HG02571 (cell line): ENCODE measurements around the gene NPIPA5.
"Not testable (repeated sequence)": the region's sequence is repeated elsewhere in the genome, so short reads cannot be mapped to it uniquely, and the experiment has no call there.

Experiments used
- ATAC-seq: cut with Tn5 transposase; IDR thresholded peaks from one replicate; pipeline ENCODE4 v1.9.1; 2021; ENCODE audit warnings: mild to moderate bottlenecking, moderate library complexity; ENCODE audit not compliant: unreplicated experiment

NPIPA5 gene

DNA sequence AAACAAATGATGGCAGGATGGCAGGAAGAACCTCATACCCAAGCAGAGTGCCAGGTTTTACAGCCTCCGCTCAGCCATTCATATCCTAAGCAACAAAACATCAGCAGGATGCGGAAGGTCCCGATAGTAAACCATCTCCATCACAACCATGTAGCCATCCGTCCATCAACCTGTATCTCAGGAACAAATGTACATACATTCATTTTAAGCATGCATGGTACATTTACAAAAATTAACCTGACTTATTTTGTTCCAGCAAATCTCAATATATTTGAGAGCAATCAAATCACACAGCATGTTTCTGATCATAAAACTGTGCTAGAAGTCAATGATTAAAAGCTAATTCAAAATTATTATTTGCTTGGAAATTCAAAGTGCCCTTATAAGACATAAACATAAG, at the start of gene NPIPA5:
Gene NPIPA5, minus strand, starts transcription at position 101 of the 400 bp plus-strand sequence. Its CDS starts 0 bp downstream, at position 101.
- not testable (repeated sequence) for ATAC-seq

DNA sequence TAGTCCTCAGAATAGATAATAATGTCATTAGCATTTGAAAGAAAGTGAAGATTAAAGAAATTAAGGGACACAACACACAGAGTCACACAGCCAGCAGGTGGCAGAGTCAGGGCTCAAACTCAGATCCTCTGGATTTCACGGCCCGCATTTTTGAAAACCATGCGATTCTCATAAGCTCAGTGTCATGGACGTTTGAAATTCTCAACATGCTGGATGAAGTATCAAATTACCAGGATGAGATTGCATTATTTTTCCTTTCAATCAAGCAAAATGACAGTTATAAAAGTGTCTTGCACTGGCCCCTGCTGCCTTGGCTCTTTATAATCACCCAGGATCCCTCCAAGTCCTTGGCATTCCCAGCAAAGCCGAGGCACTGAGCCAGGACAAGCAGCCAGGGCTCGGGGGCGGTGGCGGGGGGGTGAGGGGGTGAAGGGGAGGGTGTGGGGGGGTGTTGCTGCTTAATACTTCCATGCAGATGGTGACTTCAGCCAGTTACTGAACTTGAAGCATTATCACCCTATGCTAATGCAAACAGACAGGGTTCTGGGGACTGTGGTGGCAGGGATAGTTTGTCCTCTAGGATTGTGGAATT, 49.6 kb upstream of the NPIPA5 start:
- ATAC-seq: no peak

DNA sequence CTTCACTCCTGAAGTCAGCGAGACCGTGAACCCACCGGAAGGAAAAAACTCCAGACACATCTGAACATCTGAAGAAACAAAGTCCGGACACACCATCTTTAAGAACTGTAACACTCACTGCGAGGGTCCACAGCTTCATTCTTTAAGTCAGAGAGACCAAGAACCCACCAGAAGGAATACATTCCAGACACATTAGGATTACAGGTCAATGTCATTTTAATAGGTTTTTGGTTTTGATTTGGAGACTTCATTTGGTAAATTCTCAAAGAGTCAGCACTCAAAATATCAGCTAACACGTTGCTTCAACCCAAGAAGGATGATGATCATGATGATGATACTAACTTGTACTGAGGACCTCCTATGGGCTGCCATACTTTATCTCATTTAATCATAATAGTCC, 48.7 kb upstream of the NPIPA5 start:
- ATAC-seq: no peak

DNA sequence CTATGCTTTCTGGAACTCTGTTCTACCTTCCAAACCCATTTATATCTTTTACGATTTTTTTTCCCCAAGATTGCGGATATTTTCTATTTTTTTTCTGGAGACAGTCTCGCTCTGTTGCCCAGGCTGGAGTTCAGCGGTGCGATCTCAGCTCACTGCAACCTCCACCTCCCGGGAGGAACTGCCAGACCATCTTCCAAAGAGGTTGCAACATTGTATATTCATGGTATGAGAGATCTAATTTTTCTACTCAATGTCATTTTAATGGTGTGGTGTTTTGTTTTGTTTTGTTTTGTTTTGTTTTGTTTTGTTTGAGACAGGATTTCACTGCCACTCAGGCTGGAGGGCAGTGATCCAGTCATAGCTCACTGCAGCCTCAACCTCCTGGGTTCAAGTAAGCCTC, 47.8 kb upstream of the NPIPA5 start:
- no peak for ATAC-seq

DNA sequence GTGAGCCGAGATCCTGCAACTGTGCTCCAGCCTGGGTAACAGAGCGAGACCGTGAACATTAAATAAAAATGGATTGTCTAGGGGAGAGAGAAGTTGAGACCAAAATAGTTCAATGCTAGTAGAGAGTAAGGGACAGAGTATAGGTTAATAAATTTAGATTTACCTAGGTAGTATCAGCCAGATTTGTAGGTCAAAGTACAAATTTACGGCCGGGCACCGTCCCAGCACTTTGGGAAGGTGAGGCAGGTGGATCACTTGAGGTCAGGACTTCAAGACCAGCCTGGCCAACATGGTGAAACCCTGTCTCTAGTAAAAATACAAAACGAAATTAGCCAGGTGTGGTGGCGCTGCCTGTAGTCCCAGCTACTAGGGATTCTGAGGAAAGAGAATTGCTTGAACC, 44.1 kb upstream of the NPIPA5 start:
- no peak for ATAC-seq

DNA sequence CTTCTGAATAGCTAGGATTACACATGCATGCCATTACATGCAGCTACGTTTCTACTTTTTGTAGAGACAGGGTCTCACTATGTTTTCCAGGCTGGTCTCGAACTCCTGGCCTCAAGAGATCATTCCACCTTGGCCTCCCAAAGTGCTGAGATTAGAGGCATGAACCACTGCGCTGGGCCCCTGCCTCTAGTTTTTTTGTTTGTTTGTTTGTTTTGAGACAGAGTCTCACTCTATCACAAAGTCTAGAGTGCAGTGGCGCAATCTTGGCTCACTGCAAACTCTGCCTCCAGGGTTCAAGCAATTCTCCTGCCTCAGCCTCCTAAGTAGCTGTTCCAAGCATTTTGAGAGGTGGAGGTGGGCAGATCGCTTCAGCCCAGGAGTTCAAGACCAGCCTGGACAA, 43.6 kb upstream of the NPIPA5 start:
- ATAC-seq: not testable (repeated sequence)

DNA sequence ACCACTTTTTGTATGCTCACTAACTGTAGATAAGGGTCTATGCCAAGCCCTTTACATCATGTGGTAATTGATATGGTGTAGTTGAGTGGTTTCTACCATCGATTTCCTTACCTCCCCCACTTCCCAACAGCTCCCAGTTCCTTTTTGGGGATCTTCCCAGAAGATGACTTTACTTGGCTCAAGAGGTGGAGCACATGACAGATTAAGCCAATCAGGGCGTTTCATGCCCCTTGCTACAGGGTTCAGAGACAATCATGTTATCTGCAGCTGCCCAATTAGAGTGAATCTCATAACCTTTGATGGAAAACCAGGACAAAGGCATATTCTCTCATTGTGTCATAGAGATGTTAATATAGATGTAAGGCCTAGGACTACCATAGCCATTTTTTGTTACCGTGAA, 40.1 kb upstream of the NPIPA5 start:
- no peak for ATAC-seq

DNA sequence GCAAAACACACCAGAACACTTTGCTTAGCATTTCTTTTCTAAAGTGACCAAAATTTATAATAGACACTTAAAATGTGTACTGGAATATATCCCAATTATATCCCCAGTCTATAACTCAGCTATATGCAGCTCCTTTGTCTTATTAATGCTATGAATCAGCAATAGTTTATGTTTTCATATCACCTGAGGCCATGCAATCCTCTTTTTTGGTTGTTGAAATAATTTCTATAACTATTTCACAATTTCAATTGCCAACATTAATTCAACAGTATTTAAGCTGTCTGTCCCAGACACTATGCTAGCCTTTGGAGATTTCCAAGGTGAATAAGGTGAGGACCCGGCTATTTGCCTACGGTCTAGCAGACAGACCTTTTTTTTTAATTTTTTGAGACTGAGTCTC, 39.1 kb upstream of the NPIPA5 start:
- ATAC-seq: no peak

DNA sequence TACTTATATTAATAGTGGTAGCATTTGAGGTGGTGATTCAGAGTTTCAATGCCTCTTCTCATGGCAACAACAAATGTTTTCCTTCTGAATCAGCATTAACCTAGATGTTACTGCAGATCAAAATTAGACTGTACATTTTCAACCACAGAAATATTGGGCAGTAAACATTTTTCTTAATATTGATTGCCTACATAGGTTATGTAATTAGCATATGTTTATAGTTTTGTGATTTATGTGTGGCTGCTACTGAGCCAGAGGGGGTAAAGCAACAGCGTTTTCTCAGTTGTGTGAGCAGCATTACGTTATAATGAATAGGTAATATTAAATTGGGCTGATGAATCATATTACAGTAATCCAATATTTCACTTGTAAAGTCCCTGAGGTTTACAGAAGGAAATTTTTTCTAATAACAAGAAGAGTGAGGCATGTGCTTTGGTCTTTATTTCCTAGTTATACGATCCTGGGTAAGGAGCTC, 37.5 kb upstream of the NPIPA5 start:
- no peak for ATAC-seq

DNA sequence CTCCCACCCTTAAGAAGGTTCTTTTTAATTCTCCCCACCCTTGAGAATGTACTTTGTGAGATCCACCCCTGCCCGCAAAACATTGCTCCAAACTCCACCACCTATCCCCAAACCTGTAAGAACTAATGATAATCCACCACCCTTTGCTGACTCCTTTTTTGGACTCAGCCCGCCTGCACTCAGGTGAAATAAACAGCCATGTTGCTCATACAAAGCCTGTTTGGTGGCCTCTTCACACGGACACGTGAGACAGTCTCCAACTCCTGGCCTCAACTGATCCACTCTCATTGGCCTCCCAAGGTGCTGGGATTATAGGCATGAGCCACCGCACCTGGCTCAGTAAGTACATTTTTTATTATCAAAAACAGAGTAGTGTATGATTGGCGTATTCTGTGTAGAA, 31.4 kb upstream of the NPIPA5 start:
- not testable (repeated sequence) for ATAC-seq

DNA sequence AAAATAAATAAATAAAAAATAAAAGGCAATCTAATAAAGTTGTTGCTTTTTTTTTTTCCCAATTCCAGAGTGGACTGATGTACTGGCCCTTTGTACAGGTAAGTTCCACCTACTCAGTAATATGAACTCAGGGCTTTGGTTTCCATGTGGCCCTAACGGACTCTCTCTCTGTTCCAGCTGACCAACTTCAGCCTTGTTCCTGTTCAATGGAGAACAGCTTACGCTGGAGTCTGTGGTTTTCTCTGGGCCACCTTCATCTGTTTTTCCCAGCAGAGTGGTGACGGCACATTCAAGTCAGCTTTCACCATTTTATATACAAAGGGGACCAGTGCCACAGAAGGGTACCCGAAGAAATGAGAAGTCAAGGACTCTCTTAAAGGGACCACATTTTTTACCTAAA, 29.7 kb upstream of the NPIPA5 start:
- ATAC-seq: not testable (repeated sequence)

DNA sequence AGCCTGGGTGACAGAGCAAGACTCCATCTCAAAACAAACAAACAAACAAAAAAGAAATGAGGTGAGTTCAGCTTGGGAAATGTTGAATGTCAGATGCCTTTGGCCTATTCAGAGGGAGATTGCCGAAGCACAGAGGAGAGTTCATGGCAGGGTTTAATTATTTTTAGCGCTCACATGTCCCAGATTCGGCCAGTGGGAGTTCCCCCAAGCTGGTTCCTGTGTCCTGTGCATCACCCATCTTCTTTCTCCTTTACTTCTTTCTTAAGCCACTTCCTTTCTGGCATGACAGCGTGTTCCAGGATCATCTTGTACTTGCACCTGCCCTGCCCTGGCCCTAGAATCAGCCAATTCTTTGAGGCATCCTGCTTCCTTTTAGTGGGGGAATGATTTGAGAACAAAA, 26.7 kb upstream of the NPIPA5 start:
- ATAC-seq: no peak

DNA sequence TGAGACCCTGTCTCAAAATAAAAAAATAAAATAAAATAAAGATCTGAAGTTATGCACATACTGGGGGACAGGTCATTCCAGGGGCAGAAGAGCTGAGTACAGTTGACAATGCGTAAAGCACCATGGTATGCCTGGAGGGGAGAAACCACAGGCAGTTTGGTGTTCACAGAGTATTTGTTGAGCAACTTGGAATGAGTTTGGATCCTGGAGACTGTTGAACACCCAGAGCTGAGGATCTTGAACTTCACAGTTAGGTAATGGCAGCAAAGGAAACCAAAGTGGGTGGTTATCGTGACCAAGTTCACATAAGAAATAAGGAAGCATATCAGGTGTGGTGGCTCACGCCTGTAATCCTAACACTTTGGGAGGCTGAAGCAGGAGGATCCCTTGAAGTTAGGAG, 26.0 kb upstream of the NPIPA5 start:
- not testable (repeated sequence) for ATAC-seq

DNA sequence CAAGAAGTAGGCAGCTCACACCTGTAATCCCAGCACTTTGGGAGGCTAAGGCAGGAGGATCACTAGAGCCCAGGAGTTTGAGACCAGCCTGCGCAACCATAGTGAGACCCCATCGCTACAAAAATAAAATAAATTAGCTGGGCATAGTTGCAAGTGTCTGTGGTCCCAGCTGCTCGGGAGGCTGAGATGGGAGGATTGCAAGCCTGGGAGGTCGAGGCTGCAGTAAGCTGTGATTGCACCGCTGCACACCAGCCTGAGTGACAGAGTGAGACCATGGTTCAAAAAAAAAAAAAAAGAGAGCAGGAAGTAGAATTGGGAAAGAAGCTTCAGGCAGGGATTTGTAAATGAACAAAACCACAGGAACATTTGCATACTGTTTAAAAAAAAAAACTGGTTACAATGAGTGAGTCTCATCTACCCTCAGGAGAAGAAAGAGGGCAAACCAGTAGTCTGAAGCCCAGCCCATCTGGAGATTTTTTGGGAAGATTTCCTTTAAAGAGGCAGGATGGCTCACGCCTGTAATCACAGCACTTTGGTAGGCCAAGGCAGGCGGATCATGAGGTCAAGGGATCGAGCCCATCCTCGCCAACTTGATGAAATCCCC, 25.4 kb upstream of the NPIPA5 start:
- no peak for ATAC-seq

DNA sequence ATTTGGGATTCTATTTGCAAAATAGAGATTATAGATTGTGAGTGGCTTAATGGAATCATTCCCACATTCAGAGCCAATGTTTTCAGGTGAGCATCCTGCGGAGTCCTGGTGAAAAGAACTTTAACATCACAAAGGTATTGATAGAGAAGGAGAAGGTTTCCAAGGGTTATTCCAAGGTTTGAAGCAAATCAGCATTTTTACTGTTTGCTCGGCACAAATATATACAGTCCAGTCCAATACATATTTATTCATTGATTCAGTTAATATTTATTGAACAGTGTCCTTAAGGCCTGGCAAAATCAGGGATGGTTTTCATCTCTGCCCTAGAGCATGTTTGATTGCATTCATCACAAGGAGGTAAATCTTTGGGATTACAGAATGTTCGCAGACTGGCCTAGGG, 23.9 kb upstream of the NPIPA5 start:
- ATAC-seq: no peak

DNA sequence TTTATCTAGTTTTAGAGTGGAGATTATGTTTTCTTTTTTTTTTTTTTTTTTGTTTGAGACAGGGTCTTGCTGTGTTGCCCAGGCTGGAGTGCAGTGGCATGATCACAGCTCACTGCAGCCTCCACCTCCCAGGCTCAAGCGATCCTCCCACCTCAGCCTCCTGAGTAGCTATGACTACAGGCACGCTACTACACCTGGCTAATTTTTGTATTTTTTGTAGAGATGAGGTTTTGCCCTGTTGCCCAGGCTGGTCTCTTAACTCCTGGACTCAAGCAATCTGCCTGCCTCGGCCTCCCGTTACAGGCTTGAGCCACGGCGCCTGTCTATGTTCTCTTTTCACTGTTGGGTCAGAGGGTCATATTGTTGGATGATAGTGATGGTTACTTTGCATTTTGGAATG, 22.2 kb upstream of the NPIPA5 start:
- ATAC-seq: not testable (repeated sequence)

DNA sequence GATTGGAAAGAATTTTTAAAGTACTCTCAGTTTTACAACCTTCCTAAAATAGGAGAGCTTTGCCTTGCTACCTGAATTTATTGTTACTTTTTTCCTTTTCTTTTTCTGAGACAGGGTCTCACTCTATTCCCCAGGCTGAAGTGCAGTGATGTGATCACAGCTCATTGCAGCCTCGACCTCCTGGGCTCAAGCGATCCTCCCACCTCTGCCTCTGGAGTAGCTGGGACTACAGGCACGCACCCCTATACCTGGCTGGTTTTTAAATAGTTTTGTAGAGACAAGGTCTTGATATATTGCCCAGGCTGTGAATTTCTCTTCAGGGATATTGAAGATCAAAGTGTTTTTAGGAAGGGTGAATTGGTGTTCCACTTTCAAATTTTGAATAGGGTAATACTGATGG, 21.2 kb upstream of the NPIPA5 start:
- no peak for ATAC-seq

DNA sequence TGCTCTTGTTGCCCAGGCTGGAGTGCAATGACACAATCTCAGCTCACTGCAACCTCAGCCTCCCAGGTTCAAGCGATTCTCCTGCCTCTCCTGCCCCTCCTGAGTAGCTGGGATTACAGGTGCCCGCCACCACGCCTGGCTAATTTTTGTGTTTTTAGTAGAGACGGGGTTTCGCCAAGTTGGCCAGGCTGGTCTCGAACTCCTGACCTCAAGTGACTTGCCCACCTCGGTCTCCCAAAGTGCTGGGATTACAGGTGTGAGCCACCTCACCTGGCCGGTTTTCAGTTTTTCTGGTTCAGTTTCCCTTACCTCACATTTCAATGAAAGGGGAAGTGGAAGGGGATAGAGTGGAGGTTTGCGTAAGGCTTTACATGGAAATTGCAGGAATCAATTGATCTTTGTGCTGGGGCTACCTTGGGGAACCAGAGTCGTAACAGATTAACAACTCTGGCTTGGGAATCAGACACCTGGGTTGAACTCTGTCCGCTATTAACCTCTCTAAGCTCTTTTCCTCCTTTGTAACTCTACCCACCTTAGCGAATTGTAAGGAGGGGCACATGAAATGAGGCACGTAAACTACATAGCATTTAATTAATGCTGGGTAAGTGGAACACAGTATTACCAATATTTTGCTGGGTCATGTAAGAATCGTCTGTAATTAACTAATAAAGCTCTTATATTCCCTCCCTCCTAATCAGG, 20.7 kb upstream of the NPIPA5 start:
- no peak for ATAC-seq

DNA sequence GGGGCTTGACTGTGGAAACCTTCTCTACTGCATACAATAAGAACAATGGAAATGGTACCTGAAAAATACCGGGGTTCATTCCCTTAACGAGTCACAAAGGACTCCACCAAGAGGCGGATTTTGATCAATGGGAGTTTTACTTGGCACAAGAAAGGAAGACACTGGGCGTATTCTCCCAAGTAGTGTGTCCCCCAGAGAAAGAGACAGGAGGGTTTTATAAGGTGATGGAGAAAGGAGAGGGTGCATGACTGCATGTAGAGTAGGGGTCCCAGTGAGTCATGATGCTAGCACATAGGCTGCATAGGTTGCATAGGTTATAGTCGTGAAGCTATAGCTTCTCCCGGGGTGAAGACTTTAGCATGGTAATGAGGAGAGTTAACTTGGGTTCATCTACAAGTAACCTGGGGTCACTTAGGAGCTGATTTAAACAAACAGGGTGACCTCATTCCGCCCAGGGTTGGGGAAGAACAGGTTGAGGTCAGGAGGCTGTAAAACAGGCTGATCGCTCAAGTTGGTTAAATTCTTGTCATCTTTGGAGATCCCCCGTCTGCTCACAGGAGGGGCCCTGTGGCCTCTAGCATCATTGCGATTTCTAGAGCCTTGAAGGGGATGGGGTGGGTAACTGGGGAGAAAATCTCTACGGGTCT, 19.0 kb upstream of the NPIPA5 start:
- ATAC-seq: no peak

DNA sequence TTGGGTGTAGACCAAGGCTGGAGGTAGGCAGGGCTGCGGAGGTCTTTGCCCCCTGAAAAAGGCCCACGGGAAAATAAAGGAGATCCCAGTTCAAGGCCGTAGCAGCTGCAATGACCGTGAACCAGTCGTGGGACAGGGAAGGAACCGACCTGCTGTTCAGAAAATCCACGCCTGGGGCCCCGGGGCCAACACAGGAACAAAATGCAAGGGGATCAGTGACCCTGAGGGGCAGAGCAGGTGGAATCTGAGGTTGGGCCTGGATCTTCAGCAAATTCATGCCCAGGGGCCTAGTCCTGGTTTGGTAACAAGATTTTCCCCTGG, 18.4 kb upstream of the NPIPA5 start:
- ATAC-seq: not testable (repeated sequence)

DNA sequence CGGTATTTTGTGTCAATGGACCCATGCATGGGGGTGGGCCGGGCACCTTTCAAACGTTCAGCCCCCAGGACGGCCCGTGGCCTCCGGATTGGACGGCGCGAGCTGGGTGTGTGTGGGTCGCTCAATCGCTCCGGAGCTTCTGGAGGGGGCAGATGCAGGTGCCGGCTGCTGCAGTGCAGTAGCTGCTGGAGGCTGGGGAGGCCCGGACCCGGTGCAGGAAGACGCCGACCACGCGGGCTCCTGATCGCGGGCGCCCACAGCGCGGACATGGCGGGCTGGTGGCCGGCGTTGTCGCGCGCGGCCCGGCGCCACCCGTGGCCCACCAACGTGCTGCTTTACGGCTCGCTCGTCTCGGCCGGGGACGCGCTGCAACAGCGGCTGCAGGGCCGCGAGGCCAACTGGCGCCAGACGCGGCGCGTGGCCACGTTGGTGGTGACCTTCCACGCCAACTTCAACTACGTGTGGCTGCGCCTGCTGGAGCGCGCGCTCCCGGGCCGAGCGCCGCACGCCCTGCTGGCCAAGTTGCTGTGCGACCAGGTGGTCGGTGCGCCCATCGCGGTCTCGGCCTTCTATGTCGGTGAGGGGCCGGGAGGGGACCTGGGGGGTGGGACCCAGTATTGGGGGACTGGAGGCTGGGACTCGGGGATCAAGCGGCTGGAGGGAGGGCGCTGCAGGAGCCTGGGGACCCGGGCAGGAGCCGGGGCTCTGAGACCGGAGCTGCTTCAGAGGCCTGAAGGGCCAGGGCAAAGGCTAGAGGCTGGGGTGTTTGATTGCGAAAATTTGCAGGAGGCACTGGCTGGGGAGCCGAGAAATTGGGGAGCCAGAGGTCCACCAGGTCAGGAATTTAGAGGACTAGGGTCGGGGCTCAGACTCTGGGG, 17.8 kb upstream of the NPIPA5 start, which contains the start of gene MPV17L:
Gene MPV17L, plus strand, starts transcription at position 124 of the 878 bp plus-strand sequence. Its CDS starts 144 bp downstream, at position 268.
- ATAC-seq: not testable (repeated sequence)
